ENCODE data around the gene YWHAQ. TPM values are rescaled to one million over a fixed set of nuclear protein-coding genes. Genes with fewer than 3 reads are reported as not detected.

YWHAQ gene
- total and polyA plus RNA-seq, 9 of the 15 experiments (the other 6 are each of a cell fraction or from before 2014, with no cell fraction given): 63.1 to 359 (median 203) TPM

DNA sequence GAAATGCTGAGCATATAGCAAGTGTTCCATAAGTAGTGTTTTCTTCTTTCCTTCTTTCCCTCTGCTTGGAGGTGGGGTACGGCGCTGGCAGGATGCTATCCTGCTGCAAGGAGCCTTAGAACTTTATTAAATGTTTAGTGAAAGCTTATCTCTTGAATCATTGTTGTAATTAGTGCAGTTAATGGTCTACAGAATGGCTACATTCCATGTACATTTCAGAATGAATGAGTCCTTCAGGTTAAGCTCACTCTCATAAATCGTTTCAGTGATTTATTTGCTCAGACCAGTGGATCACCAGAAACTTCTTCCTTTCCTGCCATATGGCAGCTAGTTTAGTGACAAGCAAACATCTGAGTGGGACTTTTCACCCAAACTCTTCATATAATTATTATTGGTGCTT is 3.3 kb upstream of the YWHAQ start:
- Histone ChIP-seq H3K9ac (ENCODE audit: insufficient read depth in 1 of 2, low read depth in 2 of 2, low read length in 2 of 2) (no peak overlapping the region), H3K79me2 (ENCODE audit: control insufficient read depth, insufficient read depth, low read length) (peaks cover 13% of the 10 kb centered on the region), H3K4me2 (ENCODE audit: insufficient read depth, low read length) (no peak overlapping the region), H3K9me3 (replicated peaks; ENCODE audit: control insufficient read depth, insufficient read depth, low read depth, low read length) (no peaks in the 10 kb centered on the region), H3K27me3 (ENCODE audit: control insufficient read depth in 2 of 2, insufficient read depth in 2 of 2, low read length in 2 of 2) (0 out of 5 replicates have a peak, but pooled peaks cover 0 to 6% of the 10 kb centered on the region in 2 experiments), H4K20me1 (replicated peaks; ENCODE audit: control insufficient read depth, insufficient read depth, low read length) (peaks cover 3% of the 10 kb centered on the region; the same call in 1 of the 2 replicates), H3K9me1 (ENCODE audit: control insufficient read depth, insufficient read depth, low read length) (no peaks in the 10 kb centered on the region), H3K4me3 (no peak overlapping the region), H3K27ac (ENCODE audit: extremely low read depth, low read depth, low read length) (no peak overlapping the region), H3K4me1 (replicated peaks in 1 of 2; ENCODE audit: control insufficient read depth in 2 of 2, insufficient read depth in 2 of 2, low read length in 2 of 2) (peaks cover 24 to 25% of the 10 kb centered on the region in 2 experiments; a peak in 4 of 5 replicates), H2AFZ (ENCODE audit: low read depth, low read length) (no peak overlapping the region), H3K36me3 (ENCODE audit: control insufficient read depth, insufficient read depth, low read length) (peaks cover 9% of the 10 kb centered on the region)
- in situ Hi-C loops (cut with MboI): no loop called here
- ATAC-seq (no peak), DNase-seq (ENCODE audit: extremely low read depth in 1 of 4, low spot score in 3 of 4) (no peak), FAIRE-seq (no peak)
- ChIA-PET CTCF (ENCODE audit: low intra/inter-chr PET ratio) (no interaction called here), POLR2A (interaction anchor here (0.8 to 1.8 kb wide), 3 partner anchors 10 to 78 kb away, joined by 3 to 6 read pairs (median 3); no protein-coding TSS in a partner anchor)
- TF ChIP-seq DMBX1 (CRISPR knock-in tag; IDR thresholded peaks at IDR 0.05; ENCODE audit: borderline replicate concordance): no peak
- TF ChIP-seq, protein P1, sequence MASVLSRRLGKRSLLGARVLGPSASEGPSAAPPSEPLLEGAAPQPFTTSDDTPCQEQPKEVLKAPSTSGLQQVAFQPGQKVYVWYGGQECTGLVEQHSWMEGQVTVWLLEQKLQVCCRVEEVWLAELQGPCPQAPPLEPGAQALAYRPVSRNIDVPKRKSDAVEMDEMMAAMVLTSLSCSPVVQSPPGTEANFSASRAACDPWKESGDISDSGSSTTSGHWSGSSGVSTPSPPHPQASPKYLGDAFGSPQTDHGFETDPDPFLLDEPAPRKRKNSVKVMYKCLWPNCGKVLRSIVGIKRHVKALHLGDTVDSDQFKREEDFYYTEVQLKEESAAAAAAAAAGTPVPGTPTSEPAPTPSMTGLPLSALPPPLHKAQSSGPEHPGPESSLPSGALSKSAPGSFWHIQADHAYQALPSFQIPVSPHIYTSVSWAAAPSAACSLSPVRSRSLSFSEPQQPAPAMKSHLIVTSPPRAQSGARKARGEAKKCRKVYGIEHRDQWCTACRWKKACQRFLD (CRISPR knock-in tag; IDR thresholded peaks at IDR 0.05): no peak
- TF ChIP-seq TEAD1 (CRISPR knock-in tag; IDR thresholded peaks at IDR 0.05): no peak
- TF ChIP-seq NCOA4 (IDR thresholded peaks at IDR 0.05; ENCODE audit: partially characterized antibody): no peak
- no peak for TF ChIP-seq TGIF2 (CRISPR knock-in tag; IDR thresholded peaks at IDR 0.05)
- no peak for TF ChIP-seq KLF6 (CRISPR knock-in tag; IDR thresholded peaks at IDR 0.05; ENCODE audit: borderline replicate concordance)
- TF ChIP-seq HDAC2 (IDR thresholded peaks at IDR 0.05): no peak
- TF ChIP-seq E2F3 (CRISPR knock-in tag; IDR thresholded peaks at IDR 0.05): no peak
- TF ChIP-seq ELF4 (CRISPR knock-in tag; IDR thresholded peaks at IDR 0.05): no peak
- no peak for TF ChIP-seq ZNF830 (CRISPR knock-in tag; IDR thresholded peaks at IDR 0.05)
- TF ChIP-seq, protein P2, sequence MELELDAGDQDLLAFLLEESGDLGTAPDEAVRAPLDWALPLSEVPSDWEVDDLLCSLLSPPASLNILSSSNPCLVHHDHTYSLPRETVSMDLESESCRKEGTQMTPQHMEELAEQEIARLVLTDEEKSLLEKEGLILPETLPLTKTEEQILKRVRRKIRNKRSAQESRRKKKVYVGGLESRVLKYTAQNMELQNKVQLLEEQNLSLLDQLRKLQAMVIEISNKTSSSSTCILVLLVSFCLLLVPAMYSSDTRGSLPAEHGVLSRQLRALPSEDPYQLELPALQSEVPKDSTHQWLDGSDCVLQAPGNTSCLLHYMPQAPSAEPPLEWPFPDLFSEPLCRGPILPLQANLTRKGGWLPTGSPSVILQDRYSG (tag; conservative IDR thresholded peaks at IDR 0.05; ENCODE audit: low read depth): no peak
- no peak for TF ChIP-seq CBX1 (IDR thresholded peaks at IDR 0.05; ENCODE audit: low read depth)
- no peak for TF ChIP-seq MYNN (IDR thresholded peaks at IDR 0.05)
- no peak for TF ChIP-seq MYNN (CRISPR knock-in tag; IDR thresholded peaks at IDR 0.05)
- TF ChIP-seq, protein P3, sequence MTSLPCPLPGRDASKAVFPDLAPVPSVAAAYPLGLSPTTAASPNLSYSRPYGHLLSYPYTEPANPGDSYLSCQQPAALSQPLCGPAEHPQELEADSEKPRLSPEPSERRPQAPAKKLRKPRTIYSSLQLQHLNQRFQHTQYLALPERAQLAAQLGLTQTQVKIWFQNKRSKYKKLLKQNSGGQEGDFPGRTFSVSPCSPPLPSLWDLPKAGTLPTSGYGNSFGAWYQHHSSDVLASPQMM (CRISPR knock-in tag; IDR thresholded peaks at IDR 0.05): no peak
- no peak for TF ChIP-seq HSF4 (CRISPR knock-in tag; IDR thresholded peaks at IDR 0.05; ENCODE audit: borderline replicate concordance)
- no peak for TF ChIP-seq FOSL1 (tag; conservative IDR thresholded peaks at IDR 0.05)
- no peak for TF ChIP-seq TCFL5 (CRISPR knock-in tag; conservative IDR thresholded peaks at IDR 0.05)
- TF ChIP-seq CTBP1 (IDR thresholded peaks at IDR 0.05; ENCODE audit: borderline replicate concordance): no peak
- no peak for TF ChIP-seq HNRNPH1 (optimal IDR thresholded peaks at IDR 0.05; ENCODE audit: low read depth, low read length)
- intact Hi-C loops (cut with micrococcal nuclease): loop anchor here (5.0 to 10.0 kb wide), 2 partner anchors 77 to 131 kb away; partner anchors contain the start of gene ADAM17
- 17% methylated on average over 3 of the region's 3 CpGs for WGBS (ENCODE audit: insufficient coverage, low coverage, missing lambda C conversion rate)
- BruUV-seq (replicated peaks): no TSS peak

Data from K562 (cell line).